HPDE6-E6E7 (cell line): ENCODE results near the gene KIFC3.
"Not testable (repeated sequence)": the region's sequence is repeated elsewhere in the genome, so short reads cannot be mapped to it uniquely, and the experiment has no call there.

Experiments
- DNase-seq: peaks from one replicate; pipeline ENCODE4 v3.0.0; 2011; ENCODE audit warnings: missing footprints; ENCODE audit errors: extremely low spot score

The KIFC3 gene

DNA sequence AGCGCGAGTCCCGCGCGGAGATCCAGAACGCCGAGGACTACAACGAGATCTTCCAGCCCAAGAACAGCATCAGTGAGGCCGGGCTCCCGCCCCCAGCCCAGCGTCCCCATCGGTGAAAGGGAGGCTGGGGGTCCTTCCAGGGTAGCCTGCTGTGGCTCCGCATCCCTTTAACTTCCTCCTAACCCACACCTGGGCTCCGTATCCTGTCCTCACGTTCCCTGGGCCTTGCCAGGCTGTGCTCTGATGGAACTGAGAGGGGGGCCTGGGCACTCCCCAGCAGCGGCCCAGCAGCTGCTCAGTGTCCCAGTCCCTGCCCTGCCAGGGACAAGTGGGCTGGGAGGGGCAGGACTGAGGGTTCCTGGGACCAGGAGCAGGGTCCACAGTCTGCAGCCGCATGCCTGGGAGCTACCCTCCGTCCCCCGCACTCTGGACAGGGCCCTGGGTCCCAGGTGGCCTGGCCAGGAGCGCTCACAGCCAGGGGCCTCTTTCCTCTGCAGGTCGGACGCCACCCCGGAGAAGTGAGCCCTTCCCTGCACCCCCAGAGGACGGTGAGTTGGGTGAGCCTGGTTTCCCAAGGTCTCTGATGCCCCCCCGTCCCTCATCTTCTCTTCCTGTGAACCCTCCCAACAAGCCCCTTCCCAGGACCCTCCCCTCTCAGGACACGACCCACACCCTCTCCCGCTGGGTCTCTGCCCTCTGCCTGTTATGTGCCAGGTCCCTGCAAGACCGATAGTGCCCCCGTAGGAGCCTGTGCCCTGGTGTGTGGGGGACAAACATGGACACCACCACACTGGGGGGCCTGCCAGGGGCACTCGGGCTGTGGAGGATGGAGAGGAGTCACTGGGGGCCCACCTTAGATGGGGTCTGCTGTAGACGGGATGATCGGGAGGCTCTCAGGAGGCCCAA is 48.6 kb downstream of the KIFC3 start:
- DNase-seq = no peak

DNA sequence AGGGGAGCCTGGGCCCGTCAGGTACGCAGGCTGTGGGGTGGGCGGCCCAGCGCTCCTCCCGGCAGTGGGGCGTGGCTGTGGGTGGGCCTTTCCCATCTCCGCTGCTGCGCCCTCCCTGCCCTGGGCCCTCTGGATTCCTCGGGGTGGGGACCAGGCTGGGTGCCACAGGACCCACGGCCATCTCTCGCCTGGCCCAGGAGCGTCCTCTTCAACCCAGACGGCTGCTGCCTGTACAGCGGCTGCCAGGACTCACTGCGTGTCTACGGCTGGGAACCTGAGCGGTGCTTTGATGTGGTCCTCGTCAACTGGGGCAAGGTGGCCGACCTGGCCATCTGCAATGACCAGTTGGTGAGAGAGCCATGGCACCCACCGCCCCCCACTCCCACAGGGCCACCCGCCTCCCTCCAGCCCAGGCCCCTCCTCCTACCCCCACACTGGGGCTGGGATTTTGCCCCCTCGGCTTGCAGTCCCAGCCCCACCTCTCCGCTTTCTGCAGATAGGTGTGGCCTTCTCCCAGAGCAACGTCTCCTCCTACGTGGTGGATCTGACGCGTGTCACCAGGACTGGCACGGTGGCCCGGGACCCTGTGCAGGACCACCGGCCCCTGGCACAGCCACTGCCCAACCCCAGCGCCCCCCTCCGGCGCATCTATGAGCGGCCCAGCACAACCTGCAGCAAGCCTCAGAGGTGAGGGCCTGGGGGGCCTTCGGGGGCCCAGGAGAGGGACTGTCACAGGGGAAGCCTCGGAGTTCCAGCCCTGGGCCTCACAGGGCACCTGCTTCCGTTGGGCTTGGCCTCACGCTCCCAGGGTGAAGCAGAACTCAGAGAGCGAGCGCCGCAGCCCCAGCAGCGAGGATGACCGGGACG is 49.5 kb downstream of the KIFC3 start:
- DNase-seq = no peak

DNA sequence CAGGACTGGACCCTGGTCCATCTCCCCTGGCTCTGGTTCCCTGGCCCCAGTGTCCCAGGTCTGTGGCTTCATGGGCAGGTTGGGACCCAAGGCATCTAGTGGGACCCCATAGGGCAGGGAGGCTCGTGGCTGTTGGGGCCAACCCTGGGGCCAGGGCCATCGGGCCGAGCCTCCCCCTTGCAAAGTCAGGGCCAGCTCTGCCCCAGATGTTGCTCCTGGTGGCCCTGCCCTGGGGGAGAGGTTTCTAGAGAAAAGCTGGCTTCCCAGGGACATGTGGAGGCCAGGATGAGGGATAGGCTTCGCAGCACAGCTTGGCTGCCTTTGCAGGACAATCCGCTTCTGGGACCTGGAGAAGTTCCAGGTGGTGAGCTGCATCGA is 50.1 kb downstream of the KIFC3 start:
- no peak for DNase-seq

DNA sequence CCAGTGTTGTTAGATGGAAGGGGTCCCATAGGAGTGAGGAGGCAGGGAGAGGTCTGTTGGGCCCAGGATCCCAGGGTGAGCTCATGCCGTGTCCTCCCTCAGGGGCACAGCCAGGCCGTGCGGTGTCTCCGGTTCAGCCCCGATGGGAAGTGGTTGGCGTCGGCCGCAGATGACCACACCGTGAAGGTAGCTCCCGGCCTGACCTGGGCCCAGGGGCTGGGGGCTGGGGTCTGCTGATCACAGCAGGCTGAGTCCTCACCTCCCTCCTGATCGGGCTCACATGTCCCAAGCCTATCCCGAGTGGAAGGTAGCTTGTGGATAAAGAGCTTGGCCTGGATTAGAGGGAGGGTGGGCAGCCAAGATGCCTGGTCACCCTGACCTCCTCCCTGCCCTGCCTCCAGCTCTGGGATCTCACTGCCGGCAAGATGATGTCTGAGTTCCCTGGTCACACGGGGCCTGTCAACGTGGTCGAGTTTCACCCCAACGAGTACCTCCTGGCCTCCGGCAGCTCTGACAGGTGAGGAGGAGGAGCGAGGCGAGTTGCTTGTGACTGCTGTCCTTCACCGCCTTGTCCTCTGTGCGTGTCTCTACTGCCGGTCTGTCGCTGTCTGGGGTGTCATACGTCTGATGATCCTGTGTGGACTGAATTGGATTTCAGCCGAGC is 50.6 kb downstream of the KIFC3 start:
- DNase-seq = no peak

DNA sequence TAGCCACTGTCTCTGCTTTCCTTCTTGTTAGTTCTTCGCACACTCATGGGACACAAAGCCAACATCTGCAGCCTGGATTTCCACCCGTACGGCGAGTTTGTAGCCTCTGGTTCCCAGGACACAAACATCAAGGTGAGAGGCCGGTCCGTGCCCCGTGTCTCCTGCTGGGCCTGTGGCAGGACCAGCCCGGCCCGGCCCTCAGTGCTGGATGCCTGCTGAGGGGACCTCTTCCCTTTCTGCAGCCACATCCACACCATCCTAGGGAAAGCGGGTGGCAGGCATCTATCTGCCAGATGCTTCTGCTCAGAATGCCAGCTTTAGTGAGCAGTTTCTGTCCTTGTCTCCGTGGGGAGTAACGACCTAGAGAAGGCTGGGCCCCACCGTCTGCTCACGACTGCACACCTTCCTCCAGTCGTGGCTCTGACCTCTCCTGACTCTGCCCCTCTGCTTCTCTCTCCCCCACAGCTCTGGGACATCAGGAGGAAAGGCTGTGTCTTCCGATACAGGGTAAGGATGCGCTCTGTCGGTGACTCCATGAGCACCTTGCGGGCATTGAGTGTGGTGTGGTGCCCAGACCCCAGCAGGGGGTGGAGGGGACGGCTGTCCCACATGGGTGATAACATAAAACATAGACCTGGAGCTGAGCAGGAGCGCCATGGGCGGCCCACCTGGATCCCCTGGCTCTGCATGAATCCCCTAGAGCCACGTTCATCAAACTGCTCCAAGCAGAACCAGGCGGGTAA is 51.3 kb downstream of the KIFC3 start:
- no peak for DNase-seq

DNA sequence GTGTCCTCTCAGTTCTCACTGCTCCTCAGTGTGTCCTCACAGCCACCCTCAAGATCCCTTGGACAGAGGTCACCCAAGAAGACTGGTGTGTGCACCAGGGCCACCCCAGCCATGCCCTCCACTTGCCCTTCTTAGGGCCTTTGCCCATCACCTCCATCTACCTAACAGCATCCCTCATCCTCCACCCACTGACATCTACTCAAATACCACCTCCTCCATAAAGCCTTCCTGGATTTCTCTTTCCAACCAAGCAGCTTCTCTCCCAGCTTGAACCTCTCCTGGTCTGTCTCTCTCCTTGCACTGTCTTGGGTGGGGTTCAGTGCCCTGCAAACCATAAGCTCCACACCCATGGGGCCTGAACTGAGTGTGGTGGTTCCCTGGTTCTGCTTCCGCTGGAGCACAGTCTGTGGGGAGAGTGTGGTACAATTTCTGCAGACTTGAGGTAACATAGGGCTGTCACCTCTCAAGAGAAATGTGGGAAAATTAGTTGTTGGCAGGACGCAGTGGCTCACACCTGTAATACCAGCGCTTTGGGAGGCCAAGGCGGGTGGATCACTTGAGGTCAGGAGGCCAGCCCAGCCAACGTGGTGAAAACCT is 52.3 kb downstream of the KIFC3 start:
- DNase-seq = no peak

DNA sequence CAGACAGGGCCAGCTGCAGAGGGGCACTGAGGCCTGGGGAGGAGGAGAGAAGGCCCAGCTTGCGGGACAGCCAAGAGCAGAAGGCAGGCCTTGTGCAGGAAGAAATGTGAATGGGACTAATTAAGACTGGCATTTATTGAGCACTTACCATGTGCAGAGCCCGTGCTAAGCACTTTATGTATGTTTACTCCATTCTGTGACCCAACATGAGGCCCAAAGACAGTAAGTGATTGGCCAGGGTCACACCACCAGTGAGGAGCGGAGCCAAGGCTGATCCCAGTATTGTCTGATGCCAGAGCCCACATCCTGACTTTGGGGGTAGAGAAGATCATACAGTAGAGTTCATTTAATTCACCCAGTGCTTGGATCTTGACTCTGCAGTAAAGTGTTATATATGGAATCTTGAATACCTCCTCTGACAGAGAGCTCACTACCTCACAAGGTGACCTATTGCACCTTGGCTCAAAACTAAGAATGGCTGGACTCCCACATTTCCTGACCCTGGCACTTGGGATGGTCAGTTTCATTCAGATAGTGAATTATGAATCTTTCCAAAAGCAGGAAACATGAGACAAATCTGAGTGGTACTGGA is 53.1 kb downstream of the KIFC3 start:
- no peak for DNase-seq

DNA sequence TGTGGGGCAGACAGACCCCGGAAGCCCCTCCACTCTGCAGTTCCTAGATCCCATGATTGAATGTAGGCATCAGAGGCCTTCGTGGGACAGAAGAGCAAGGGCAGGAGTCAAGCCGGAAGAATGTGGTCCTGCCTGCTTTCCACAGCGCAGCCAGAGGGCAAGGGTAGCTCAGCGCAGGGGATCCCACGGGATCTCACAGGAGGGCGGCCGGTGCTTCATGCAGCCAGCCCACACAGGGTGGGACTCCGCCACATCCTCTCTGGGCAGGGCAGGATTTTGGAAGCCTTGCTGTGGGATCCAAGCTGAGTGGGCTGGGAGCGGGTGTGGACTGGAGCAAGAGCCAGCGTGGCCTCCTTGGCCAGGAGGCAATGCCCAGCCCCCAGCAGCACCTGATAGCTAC is 53.7 kb downstream of the KIFC3 start:
- DNase-seq = no peak

DNA sequence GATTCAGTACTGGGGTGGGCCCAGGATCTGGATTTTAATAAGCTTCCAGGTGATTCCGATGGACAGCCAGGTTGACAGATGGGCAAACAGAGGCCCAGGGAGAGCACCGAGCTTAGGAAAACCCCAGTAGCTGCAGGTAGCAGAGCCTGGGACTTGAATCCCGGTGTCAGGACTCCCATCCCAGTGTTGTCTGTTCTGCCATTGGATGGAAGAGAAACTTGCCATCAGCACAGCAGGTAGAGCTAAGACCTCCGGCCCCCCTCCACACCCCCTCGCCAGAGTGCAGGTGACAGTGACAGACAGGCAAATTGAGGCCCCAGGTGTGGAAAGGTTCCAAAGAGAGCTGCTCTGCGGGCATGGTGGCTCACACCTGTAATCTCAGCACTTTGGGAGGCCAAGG is 54.3 kb downstream of the KIFC3 start:
- no peak for DNase-seq

DNA sequence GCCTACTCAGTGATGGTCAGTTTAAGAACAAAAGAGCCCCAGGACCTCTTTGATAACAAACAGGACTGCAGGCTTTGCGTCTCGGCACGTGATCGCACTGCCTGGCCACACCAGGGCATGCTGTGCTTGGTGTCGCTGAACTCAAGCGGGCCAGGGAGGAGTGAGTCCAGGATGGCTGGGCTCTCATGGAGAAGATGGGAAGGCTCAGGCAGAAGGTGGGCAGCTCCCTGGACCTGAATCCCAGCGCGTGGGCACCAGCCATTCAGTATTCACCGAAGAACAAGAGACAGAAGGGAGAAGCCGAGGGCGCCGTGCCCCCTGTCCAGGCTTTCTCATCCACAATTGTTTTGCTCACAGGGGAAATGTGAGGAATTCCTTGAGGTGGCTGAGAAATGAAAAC is 54.8 kb downstream of the KIFC3 start:
- no peak for DNase-seq

DNA sequence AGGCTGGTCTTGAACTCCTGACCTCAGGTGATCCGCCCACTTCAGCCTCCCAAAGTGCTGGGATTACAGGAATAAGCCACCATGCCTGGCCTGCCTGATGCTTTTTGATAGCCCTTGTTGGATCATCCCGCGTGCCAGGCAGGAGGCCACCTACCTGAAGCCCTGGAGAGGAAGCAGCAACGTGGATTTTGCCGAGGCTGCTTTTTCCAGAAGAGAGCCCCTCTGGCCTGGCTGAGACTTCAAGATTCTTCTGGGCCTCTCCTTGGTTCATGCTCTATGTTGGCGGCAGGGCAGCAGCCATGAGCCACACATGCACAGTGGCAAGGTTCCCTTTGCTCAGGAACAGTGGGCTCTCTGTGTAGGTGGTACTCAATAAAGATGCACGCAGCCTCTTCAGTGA is 55.2 kb downstream of the KIFC3 start:
- no peak for DNase-seq

DNA sequence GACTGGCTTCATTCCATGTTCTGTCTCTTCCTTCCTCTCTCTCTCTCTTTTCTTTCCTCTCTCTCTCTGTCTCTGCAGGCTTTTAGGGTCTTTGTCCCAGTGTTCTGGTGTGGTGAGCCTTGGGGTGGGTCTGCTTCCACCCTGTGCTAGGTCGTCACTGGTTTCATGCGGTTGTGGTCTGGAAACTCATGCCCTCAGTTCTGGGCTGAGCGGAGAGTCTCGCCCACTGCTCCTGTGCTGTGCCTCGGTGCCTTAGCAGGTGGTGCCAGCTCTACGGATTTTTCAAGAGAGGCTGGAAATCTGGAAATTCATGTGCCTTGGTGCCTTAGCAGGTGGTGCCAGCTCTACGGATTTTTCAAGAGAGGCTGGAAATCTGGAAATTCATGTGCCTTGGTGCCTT is 56.0 kb downstream of the KIFC3 start:
- not testable (repeated sequence) for DNase-seq

DNA sequence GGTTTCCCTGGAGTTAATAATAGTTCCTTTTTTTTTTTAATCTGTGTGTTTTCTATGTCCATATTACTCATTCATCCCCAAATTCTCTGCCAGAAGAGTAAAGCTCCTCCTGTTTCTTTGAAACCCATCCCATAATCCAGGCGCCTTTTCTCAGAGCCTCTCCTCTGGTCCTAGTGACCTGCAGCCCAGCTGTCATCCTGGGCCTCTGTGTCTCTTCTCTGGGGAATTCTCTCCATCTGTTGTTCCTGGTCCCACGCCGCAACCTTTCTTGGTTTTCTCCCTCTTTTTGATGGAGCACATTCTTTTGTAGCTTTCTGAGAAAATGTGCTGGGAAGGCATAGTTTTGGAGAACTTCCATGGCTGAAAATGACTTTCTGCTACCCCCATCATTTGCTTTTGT is 56.5 kb downstream of the KIFC3 start:
- no peak for DNase-seq

DNA sequence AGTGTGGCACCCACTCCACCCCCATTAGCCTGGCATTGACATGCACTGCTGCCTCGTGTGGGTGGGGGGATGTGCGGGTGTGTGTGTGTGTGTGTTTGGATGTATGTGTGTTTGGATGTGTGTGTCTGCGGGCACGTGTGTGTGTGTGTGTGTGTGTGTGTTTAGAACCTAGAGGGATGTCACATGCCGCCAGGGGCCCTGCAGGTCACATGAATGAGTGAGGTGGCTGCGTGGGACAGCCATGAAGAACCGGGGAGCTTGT is 57.7 kb downstream of the KIFC3 start:
- no peak for DNase-seq

DNA sequence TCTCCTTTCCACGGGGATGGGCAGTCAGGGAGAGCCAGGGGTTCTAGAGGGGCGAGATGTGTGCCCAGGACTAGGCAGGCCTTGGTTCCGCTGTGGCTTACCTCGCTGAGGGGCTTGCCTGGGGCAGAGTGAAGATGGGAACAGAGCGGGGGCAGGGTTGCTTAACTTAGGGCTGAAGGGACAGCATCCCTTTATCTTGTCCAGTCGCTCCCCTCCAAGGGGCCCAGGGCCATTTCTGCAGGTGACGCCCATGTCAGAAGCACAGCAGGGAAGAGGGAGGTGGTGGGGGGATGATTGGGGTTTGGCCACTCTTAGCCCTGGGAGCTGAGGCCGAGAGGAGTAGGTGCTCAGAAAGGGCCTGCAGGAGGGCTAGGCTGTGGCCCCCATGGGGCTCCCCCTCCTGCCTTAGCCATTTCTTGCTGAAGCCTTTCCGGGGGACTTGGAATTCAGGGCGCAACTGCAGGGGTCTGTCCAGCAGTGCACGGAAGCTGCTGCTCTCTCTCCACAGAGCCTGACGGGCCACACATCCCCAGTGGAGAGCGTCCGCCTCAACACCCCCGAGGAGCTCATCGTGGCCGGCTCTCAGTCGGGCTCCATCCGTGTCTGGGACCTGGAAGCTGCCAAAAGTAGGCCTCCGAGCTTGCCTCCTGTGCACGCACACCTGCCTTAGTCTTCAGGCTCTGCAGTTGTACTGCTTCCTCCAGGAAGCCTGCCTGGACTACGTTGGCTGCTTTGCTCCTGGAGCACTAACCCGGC is 58.2 kb downstream of the KIFC3 start:
- DNase-seq = no peak

DNA sequence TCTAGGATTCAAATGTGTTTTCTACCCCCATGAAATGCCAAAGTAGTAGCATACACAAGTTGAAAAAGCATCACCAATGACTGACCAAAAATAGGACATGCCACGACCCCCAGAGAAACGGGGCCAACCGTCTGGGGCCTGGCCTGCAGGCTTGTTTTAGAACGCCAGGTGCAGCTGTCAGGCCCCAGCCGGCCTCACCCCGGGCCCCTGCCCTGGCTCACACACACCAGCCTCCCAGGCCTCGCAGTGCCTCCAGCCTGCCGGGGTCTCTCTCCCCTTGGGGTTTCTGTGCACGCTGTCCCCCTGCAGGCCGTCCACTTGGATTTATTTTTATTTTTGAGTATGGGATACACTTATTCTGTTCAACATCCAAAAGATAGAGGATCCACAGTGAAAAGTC is 58.8 kb downstream of the KIFC3 start:
- no peak for DNase-seq

DNA sequence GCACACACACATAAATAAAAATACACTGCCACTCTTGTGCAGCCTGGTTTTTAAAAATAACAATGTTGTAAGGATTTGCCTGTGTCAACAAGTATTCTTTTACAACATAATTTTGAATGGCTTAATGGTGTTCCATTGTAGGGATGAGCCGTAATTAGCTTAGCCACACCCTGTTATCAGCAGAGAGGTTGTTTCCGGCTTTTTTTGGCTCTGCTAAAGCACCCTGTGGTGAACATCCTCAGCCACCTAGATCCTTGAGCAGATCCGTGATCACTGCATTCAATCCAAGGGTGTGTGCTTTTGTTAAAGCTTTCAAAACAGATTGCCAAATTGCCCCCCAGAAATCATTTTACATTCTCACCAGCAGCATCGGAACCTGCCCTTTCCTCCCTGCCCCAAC is 59.7 kb downstream of the KIFC3 start:
- DNase-seq = no peak

DNA sequence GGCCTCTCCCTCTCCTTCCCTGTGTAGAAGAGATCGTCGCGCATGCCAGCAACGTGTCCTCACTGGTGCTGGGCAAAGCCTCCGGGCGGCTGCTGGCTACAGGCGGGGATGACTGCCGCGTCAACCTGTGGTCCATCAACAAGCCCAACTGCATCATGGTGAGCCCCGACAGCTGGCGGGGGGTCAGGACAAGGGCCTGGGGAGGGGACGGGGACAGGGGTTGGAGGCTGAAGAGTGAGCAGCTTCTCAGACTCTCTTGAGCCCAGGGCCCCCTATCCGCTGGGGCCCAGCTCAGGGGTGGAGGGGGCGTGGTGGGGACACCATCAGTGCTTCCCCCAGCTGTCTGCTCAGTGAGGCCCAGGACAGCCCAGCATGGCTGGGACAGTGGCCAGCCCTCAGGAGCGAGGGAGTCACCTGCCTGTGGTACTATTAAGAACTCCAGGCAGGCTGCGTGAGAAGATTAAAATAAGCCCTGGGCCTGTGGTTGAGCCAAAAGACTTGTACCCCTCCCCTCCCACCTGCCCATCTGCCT is 60.6 kb downstream of the KIFC3 start:
- no peak for DNase-seq

DNA sequence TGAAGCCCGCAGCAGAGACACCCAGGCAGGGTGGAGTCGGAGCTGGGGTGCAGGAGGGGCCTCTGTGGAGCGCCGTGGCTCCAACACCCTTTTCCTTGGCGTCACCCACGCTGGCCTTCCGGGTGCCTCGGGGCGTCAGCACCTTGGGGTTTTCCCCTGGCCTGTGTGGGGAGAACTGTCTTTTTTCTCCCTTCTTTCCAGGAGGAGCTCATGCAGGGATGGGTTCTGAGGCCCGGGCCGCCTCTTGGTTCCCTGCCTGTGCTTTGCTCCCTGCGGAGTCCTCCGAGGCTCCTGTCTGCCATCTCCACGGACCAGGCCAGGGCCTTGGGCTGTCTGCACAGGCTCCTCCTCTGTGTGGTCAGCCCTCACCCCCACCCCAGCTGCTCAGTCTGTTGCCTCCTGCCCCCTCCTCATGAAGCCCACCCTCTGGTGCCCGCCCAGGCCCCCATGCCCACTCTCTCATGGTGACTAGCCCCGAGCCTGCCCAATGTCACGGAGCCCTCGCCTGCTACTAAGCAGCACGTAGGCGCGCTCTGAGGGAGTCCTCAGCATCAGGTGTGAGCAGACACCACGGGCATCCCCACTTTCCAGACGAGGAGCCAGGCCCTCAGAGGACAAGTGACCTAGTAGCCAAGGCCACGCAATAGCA is 61.7 kb downstream of the KIFC3 start:
- no peak for DNase-seq
